Activated CD8-positive, alpha-beta memory T cell treated with anti-CD3 and anti-CD28 coated beads, Interleukin-2, amount 50 U/mL, for 4 hours (primary cell): ENCODE measurements around the gene CFB.
"Not testable (repeated sequence)": the region's sequence is repeated elsewhere in the genome, so short reads cannot be mapped to it uniquely, and the experiment has no call there.

Source experiments
- DNase-seq: peaks from one replicate; pipeline ENCODE4 v3.0.0-alpha.2; 2020

Gene CFB

GRCh38 chr6:31945507-31946369 lies at the start of gene CFB:
CFB (plus strand) TSS chr6:31946095; CDS start chr6:31946222, 127 bp downstream.
- no peak for DNase-seq

GRCh38 chr6:31896493-31896855 lies 49.4 kb upstream of the CFB start:
- DNase-seq = no peak

- no peak for DNase-seq
Measured at GRCh38 chr6:31896856-31897611, 48.9 kb upstream of the CFB start.

GRCh38 chr6:31897612-31898382 lies 48.1 kb upstream of the CFB start, which contains the start of gene EHMT2:
EHMT2 (minus strand) TSS chr6:31897698; CDS start chr6:31897677, 21 bp downstream.
- peak; percentile 85 for DNase-seq

GRCh38 chr6:31898383-31899011 lies 47.4 kb upstream of the CFB start:
- DNase-seq = peak; percentile 25

- DNase-seq = no peak
Measured at GRCh38 chr6:31899215-31899614, 46.7 kb upstream of the CFB start.

GRCh38 chr6:31899882-31900722 lies 45.8 kb upstream of the CFB start:
- DNase-seq = peak; percentile 21

GRCh38 chr6:31900917-31901414 lies 44.9 kb upstream of the CFB start:
- peak; percentile 22 for DNase-seq

GRCh38 chr6:31901415-31901952 lies 44.4 kb upstream of the CFB start:
- peak; percentile 76 for DNase-seq

- DNase-seq = peak; percentile 86
Measured at GRCh38 chr6:31901953-31902643, 43.8 kb upstream of the CFB start, which contains the start of gene ZBTB12. ZBTB12 (minus strand) TSS chr6:31902086; CDS start chr6:31901305, 781 bp downstream.

- no peak for DNase-seq
Measured at GRCh38 chr6:31903957-31904356, 41.9 kb upstream of the CFB start.

GRCh38 chr6:31905041-31905440 lies 40.9 kb upstream of the CFB start:
- no peak for DNase-seq

- no peak for DNase-seq
Measured at GRCh38 chr6:31906122-31906521, 39.8 kb upstream of the CFB start.

GRCh38 chr6:31906727-31907126 lies 39.2 kb upstream of the CFB start:
- DNase-seq = not testable (repeated sequence)

GRCh38 chr6:31907158-31907813 lies 38.6 kb upstream of the CFB start:
- no peak for DNase-seq

GRCh38 chr6:31908255-31908654 lies 37.6 kb upstream of the CFB start:
- not testable (repeated sequence) for DNase-seq

- DNase-seq = no peak
Measured at GRCh38 chr6:31908791-31909190, 37.1 kb upstream of the CFB start.

- DNase-seq = not testable (repeated sequence)
Measured at GRCh38 chr6:31909298-31909697, 36.6 kb upstream of the CFB start.

GRCh38 chr6:31911826-31912585 lies 33.9 kb upstream of the CFB start:
- DNase-seq = no peak
